ENCODE measurements around the gene DPYSL4.

DPYSL4 gene

GRCh38 chr10:132247943-132248342, 61.2 kb downstream of the DPYSL4 start:
- peak; percentile 50 for DNase-seq

DNA sequence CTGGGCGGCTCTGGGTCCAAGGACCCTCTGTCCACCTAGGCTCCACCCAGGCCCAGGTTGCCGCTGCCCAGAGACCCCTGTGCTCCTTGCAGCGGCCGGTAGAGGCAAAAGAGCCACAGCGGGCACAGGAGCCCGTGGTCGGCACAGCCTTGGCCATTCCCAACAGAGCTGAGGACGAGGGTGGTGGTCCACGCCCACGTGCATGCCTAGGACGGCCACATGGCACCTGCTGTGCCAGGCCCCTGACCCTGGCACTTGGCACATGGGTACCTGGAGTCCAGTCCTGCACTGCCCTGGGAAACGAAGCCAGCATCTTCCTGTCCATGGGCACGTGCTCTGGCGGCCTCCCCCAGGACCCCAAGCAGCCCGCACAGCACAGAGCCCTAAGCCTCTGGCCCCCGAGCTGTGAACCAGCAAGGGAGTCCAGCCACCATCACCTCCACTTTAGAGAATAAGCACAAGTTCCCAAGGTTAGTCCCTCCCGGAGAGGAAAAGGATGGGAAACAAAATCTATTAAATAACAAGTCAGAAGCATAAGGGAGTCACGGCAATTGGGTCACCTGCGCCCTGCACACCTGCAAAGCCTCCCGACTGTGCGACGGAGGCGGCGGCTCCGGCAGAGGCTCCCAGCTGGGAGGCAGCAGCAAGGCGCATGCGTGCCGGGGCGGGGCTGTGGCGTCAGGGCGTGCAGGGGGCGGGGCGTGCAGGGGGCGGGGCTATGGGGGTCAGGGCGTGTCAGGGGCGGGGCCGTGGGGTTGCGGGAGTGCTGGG, 61.9 kb downstream of the DPYSL4 start:
- DNase-seq, result peak; percentile 2

DNA sequence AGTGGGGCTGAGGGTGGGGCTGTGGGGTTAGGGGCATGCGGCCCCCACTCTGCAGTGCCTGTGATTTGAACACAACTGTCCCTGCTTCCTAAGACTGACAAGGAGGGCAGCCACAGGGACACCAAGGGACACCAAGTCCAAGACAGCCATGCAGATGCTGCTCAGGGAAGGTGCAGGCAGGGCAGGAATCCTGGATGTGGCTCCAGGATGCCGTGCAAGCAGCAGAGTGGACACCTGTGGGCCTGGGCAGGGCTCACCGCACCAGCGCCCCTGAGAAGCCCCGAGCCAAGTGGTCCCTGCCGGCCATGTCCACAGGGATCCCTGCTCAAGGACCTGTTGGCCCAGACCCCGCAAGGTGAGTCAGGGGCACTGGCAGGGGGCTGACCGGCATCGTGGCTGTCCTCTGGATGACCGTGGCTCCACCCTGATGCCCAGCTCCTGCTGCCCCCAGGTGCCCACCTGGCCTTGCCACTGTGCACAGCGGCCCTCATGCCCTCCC, 62.5 kb downstream of the DPYSL4 start:
- no peak for DNase-seq

GRCh38 chr10:132249824-132250375, 63.2 kb downstream of the DPYSL4 start:
- no peak for DNase-seq

DNA sequence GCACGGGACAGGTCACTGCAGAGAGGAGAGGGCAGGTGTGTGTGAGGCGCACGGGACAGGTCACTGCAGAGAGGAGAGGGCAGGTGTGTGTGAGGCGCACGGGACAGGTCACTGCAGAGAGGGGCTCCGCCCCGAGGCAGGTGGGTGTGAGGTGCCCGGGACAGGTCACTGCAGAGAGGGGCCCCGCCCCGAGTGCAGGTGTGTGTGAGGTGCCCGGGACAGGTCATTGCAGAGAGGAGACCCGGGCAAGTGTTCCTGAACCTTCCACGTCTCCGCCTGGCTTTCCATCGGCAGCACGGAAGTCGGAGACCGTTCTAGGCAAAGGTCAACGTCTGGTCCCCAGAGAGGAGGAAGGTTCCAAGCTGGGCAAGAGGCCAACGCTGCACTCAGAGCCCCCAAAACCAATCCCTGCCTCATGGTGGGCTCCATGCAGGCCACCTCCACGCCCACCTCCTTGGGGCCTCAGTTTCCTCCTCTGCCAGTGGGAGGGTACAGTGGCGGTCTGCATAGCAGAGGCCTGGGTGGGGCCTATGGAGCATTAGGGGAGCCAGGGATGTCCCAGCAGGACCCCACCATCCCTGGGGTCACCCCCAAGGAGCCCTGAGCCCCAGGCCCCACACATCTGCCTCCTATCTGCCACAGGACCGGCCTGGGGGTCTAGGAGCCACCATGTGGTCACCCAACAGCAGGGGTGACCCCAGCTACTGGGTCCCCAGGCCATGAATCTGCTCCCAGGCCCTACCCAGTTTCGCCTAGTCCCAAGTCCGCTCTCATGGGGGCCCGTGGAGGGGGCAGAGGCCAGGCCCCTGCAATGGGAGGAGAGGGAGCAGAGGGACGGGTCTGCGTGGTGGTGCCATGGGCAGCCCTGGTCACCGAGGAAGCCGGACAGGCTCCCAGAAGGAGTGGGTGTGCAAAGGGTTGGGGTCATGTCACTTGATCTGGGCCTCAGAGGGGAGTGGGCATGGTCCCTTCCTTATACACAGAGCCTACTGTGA, 64.0 kb downstream of the DPYSL4 start:
- DNase-seq, result no peak

GRCh38 chr10:132251928-132252327, 65.2 kb downstream of the DPYSL4 start:
- no peak for DNase-seq

DNA sequence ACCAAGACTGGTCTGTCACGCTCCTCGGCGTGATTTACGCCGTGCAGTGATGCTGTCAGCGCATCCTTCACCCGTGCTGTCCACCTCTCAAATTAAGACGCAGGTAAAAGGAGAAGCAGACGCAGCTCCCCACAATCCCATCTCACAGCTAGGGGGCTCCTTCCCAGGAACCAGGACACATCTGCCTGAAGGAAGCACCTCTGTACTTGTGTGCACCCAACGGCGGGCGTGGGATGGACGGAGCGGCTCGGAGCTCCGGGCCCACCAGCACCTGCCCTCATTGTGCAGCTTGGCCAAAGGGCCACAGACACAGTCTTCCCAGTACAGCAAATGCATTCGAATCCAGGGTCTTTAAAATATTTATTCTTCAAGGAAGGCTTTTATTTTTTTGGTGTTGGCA, 65.7 kb downstream of the DPYSL4 start:
- DNase-seq, result no peak

- DNase-seq, result no peak
These were observed 66.4 kb downstream of the DPYSL4 start for GRCh38 chr10:132253092-132253687.

DNA sequence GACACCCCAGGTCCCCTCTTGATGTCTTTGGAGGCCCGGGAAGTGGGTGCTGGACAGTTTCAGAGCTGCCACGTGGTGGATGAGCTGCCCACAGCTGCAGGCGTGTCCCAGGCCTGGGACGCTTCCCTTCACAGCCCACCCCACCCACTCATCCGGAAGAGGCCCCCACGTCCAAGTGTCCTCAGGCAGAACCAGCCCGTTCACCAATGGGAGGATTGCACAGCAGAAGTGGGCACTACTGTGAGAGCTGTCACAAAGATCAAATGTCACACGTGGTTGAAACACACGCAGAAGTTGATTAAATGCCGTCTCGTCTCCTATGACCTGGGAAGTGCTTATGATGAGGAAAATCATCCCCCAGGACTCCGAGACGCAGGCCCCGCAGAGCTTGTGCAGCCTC, 68.1 kb downstream of the DPYSL4 start:
- no peak for DNase-seq

All from SHP77 treated with DMSO at 0.1 percent for 48 hours (cell line).